Central memory CD8-positive, alpha-beta T cell (primary cell): ENCODE measurements around the gene ASXL3.

Experiments used
- ATAC-seq: fragments of 150-1000 bp; cut with Tn5 transposase; replicated peaks from 2 replicates; pipeline ENCODE4 v1.10.0; 2022; ENCODE audit warnings: mild to moderate bottlenecking, moderate FRiP score, moderate number of reproducible peaks; ENCODE audit not compliant: poor library complexity, severe bottlenecking; ENCODE audit errors: extremely low read depth
- DNase-seq, 2 donors: peaks; one replicate each; pipeline ENCODE4 v3.0.0; 2021; ENCODE audit warnings: low spot score in 2 of 2
- H3K27ac Mint-ChIP-seq: one replicate; pipeline ENCODE4 v1.8.0; 2022; ENCODE audit warnings: low read depth, mild to moderate bottlenecking, moderate library complexity, mixed read lengths
- H3K27me3 Mint-ChIP-seq: one replicate; pipeline ENCODE4 v1.8.0; 2022; ENCODE audit warnings: mixed read lengths
- H3K36me3 Mint-ChIP-seq: one replicate; pipeline ENCODE4 v1.8.0; 2022; ENCODE audit warnings: mild to moderate bottlenecking, moderate library complexity, mixed read lengths; ENCODE audit not compliant: insufficient read depth
- H3K4me1 Mint-ChIP-seq: one replicate; pipeline ENCODE4 v1.8.0; 2022; ENCODE audit warnings: mixed read lengths
- H3K4me3 Mint-ChIP-seq: one replicate; pipeline ENCODE4 v1.8.0; 2022; ENCODE audit warnings: mild to moderate bottlenecking, moderate library complexity, mixed read lengths
- H3K9me3 Mint-ChIP-seq: one replicate; pipeline ENCODE4 v1.8.0; 2022; ENCODE audit warnings: mixed read lengths

The ASXL3 gene

GRCh38 chr18:33750366-33750765 lies 172.3 kb downstream of the ASXL3 start:
- ATAC-seq = no peak
- Mint-ChIP-seq H3K4me3 (no peak overlapping the region), H3K27me3 (no peaks in the 10 kb centered on the region), H3K27ac (no peak overlapping the region), H3K9me3 (no peaks in the 10 kb centered on the region), H3K4me1 (no peaks in the 10 kb centered on the region), H3K36me3 (no peaks in the 10 kb centered on the region)
- DNase-seq = no peak

- no peaks in the 10 kb centered on the region for H3K9me3 Mint-ChIP-seq
- H3K36me3 Mint-ChIP-seq = no peaks in the 10 kb centered on the region
- DNase-seq (no peak), ATAC-seq (no peak)
- no peaks in the 10 kb centered on the region for H3K4me1 Mint-ChIP-seq
- H3K27ac Mint-ChIP-seq = no peak overlapping the region
- no peak overlapping the region for H3K4me3 Mint-ChIP-seq
- no peaks in the 10 kb centered on the region for H3K27me3 Mint-ChIP-seq
Observed at GRCh38 chr18:33751613-33752221, 173.7 kb downstream of the ASXL3 start.

DNA sequence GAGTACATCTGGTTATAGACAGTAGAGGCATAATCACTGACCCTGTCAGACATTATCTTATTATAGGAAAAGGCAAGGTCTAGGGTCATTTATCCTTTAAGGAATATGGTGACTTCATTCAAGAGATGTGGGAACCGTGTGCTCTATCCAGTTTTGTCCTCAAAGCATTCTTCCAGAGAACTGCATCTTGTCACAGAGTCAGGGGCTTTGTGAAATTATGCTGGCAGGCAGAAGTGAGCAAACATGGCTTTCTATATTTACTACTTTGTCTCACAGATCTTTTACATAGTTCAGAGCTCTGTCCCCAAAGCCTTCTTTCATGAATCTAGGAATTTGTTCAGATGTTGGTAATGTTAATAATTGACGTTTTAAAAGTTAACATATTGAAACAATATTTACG lies 177.4 kb downstream of the ASXL3 start:
- no peak overlapping the region for H3K4me3 Mint-ChIP-seq
- no peaks in the 10 kb centered on the region for H3K36me3 Mint-ChIP-seq
- ATAC-seq (no peak), DNase-seq (no peak)
- no peak overlapping the region for H3K27ac Mint-ChIP-seq
- peaks cover 4% of the 10 kb centered on the region for H3K9me3 Mint-ChIP-seq
- no peaks in the 10 kb centered on the region for H3K4me1 Mint-ChIP-seq
- H3K27me3 Mint-ChIP-seq = no peaks in the 10 kb centered on the region

DNA sequence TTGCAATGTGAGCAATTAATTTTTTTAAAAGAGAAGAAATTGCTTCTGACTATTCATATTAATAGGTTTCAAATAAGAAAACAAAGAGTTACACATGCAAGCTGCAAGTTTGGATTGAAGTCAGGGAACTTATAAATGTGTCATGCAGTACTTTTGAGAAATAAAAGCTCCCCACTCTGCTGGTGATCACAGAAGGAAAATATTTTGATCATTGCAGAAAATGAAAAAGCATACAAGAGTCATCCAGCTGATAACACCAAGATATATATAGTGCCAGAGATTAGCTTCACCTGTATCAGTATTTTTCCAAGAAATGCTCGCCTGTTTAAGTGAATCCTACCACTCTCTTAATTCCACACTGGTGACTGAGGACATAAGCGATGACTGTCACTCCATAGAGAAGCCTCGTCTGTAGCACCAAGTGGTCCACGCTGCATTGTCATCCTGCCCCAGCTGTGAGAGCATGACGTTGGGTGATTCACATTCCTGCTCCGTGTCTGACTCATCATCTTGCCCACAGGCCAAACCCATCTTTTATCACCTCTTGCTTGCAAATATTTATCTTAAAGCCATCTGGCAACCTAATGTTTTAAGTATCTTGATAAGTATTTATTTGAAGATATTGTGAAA lies 178.0 kb downstream of the ASXL3 start:
- Mint-ChIP-seq H3K27ac (no peak overlapping the region), H3K9me3 (peaks cover 4% of the 10 kb centered on the region), H3K36me3 (no peaks in the 10 kb centered on the region), H3K4me1 (no peaks in the 10 kb centered on the region), H3K27me3 (no peaks in the 10 kb centered on the region), H3K4me3 (no peak overlapping the region)
- ATAC-seq (no peak), DNase-seq (no peak)

GRCh38 chr18:33757037-33757436 lies 179.0 kb downstream of the ASXL3 start:
- H3K4me3 Mint-ChIP-seq = no peak overlapping the region
- peaks cover 4% of the 10 kb centered on the region for H3K9me3 Mint-ChIP-seq
- no peaks in the 10 kb centered on the region for H3K36me3 Mint-ChIP-seq
- H3K4me1 Mint-ChIP-seq = no peaks in the 10 kb centered on the region
- no peak for DNase-seq
- H3K27me3 Mint-ChIP-seq = no peaks in the 10 kb centered on the region
- ATAC-seq = no peak
- no peak overlapping the region for H3K27ac Mint-ChIP-seq

DNA sequence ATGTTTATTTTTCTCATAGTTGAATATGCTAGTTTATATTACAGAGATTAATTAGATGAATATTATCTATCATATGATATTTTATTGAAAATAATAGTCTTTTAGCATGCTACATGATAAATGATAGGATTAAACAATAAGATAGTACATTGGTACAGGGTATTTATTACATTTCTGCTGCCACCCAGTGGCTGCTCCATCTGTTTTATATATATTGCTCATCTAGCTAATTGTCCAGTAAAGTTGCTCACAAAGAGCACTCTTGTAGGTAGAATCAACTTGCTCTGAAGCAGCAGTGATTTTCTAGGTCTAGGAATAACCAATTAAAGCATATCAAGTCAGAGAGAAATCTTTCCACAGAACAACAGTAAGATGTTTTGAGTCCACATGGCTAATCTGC lies 183.3 kb downstream of the ASXL3 start:
- DNase-seq (no peak), ATAC-seq (no peak)
- no peaks in the 10 kb centered on the region for H3K4me1 Mint-ChIP-seq
- no peak overlapping the region for H3K4me3 Mint-ChIP-seq
- H3K27me3 Mint-ChIP-seq = no peaks in the 10 kb centered on the region
- no peaks in the 10 kb centered on the region for H3K36me3 Mint-ChIP-seq
- H3K9me3 Mint-ChIP-seq = peaks cover 4% of the 10 kb centered on the region
- no peak overlapping the region for H3K27ac Mint-ChIP-seq

DNA sequence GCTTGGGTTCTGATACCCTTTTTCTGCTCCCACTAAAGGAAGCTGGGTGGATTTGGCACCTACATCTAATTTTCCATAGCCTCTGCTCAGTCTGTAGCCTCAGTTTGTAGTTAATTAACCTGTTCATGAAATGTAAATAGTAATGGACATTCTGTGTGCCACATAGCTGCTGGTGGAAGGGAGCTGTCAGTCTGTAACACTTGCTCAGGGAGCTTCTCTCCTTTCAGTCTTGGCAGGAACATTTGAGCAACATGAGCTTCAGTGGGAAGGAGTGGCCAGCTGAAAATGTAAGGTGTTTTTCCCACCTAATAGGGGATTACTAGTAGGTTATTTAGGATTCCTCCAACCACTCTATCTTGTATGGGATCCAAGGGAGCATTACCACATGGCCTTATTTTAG lies 203.4 kb downstream of the ASXL3 start:
- Mint-ChIP-seq H3K4me3 (no peak overlapping the region), H3K36me3 (no peaks in the 10 kb centered on the region), H3K4me1 (no peaks in the 10 kb centered on the region), H3K27me3 (no peaks in the 10 kb centered on the region), H3K27ac (no peak overlapping the region), H3K9me3 (peaks cover 21% of the 10 kb centered on the region)
- ATAC-seq (no peak), DNase-seq (no peak)
